ENCODE data around the gene HES3.
"Not testable (repeated sequence)": the region's sequence is repeated elsewhere in the genome, so short reads cannot be mapped to it uniquely, and the experiment has no call there.

Gene HES3

GRCh38 chr1:6243993-6244392, at the start of gene HES3:
Gene HES3 (plus strand): TSS chr1:6244179. CDS start chr1:6244366, 187 bp downstream.
- DNase-seq = no peak

- DNase-seq = no peak
These were observed 46.1 kb upstream of the HES3 start for GRCh38 chr1:6197746-6198427.

GRCh38 chr1:6198646-6199297, 45.2 kb upstream of the HES3 start:
- DNase-seq = no peak

- DNase-seq = peak; percentile 98 to 99
These were observed 44.4 kb upstream of the HES3 start, which contains the start of gene RPL22 for GRCh38 chr1:6199298-6200187. Gene RPL22 (minus strand): TSS chr1:6199595. CDS start chr1:6199573, 22 bp downstream.

- no peak for DNase-seq
These were observed 43.7 kb upstream of the HES3 start for GRCh38 chr1:6200188-6200809.

GRCh38 chr1:6202256-6202655, 41.7 kb upstream of the HES3 start:
- no peak for DNase-seq

- DNase-seq = peak; percentile 22 to 79
These were observed 38.0 kb upstream of the HES3 start, which contains the start of gene RNF207 for GRCh38 chr1:6205849-6206519. Gene RNF207 (plus strand): TSS chr1:6206119. CDS start chr1:6206536, 417 bp downstream.

- no peak for DNase-seq
These were observed 37.5 kb upstream of the HES3 start for GRCh38 chr1:6206520-6206855.

GRCh38 chr1:6207075-6207885, 36.7 kb upstream of the HES3 start:
- DNase-seq = no peak

GRCh38 chr1:6207921-6208320, 36.1 kb upstream of the HES3 start:
- DNase-seq = no peak

GRCh38 chr1:6208723-6209660, 35.0 kb upstream of the HES3 start:
- peak; percentile 45 to 82 for DNase-seq

- peak in 1 of 2 experiments; percentile 76 for DNase-seq
These were observed 34.1 kb upstream of the HES3 start for GRCh38 chr1:6209661-6210580.

- DNase-seq = no peak
These were observed 33.2 kb upstream of the HES3 start for GRCh38 chr1:6210591-6211355.

- no peak for DNase-seq
These were observed 32.2 kb upstream of the HES3 start for GRCh38 chr1:6211731-6212130.

GRCh38 chr1:6212193-6212959, 31.6 kb upstream of the HES3 start:
- no peak for DNase-seq

GRCh38 chr1:6218375-6219164, 25.4 kb upstream of the HES3 start:
- DNase-seq = no peak

- DNase-seq = not testable (repeated sequence)
These were observed 24.3 kb upstream of the HES3 start for GRCh38 chr1:6219641-6220040.

Measured in NCI-H526 (cell line).